HG03108 (cell line): ENCODE data around the gene FHL5.
A peak's percentile ranks its signal among the peaks of the same experiment; 100 is the strongest.
"Not testable (repeated sequence)": the region's sequence is repeated elsewhere in the genome, so short reads cannot be mapped to it uniquely, and the experiment has no call there.

ENCODE experiments used
- ATAC-seq: cut with Tn5 transposase; IDR thresholded peaks from one replicate; pipeline ENCODE4 v1.9.1; 2021; ENCODE audit warnings: moderate library complexity; ENCODE audit not compliant: unreplicated experiment

The FHL5 gene

GRCh38 chr6:96562886-96563285, at the start of gene FHL5:
Gene FHL5, plus strand, starts transcription at chr6:96563128. Its CDS starts 40,486 bp downstream, at chr6:96603614.
- no peak for ATAC-seq

- no peak for ATAC-seq
These were observed 42.5 kb upstream of the FHL5 start for GRCh38 chr6:96520171-96521115.

GRCh38 chr6:96521306-96521643, 41.7 kb upstream of the FHL5 start:
- ATAC-seq: peak; percentile 9

- peak; percentile 98 for ATAC-seq
These were observed 41.1 kb upstream of the FHL5 start, which contains the start of gene UFL1 for GRCh38 chr6:96521644-96522464. Gene UFL1, plus strand, starts transcription at chr6:96521806. Its CDS starts 68 bp downstream, at chr6:96521874.

GRCh38 chr6:96522465-96523009, 40.4 kb upstream of the FHL5 start:
- peak; percentile 28 for ATAC-seq

- no peak for ATAC-seq
These were observed 34.7 kb upstream of the FHL5 start for GRCh38 chr6:96528193-96528592.

- ATAC-seq: no peak
These were observed 30.5 kb upstream of the FHL5 start for GRCh38 chr6:96532399-96532798.

- ATAC-seq: no peak
These were observed 25.2 kb upstream of the FHL5 start for GRCh38 chr6:96537726-96538125.

- no peak for ATAC-seq
These were observed 20.2 kb upstream of the FHL5 start for GRCh38 chr6:96542702-96543101.

GRCh38 chr6:96545882-96546281, 17.0 kb upstream of the FHL5 start:
- ATAC-seq: no peak

GRCh38 chr6:96547654-96548053, 15.3 kb upstream of the FHL5 start:
- no peak for ATAC-seq

GRCh38 chr6:96554558-96554957, 8.4 kb upstream of the FHL5 start:
- no peak for ATAC-seq

GRCh38 chr6:96559740-96560139, 3.2 kb upstream of the FHL5 start:
- ATAC-seq: not testable (repeated sequence)

GRCh38 chr6:96563853-96564252, 925 bp downstream of the FHL5 start:
- peak; percentile 47 for ATAC-seq

GRCh38 chr6:96570053-96570452, 7.1 kb downstream of the FHL5 start:
- ATAC-seq: no peak

- no peak for ATAC-seq
These were observed 8.6 kb downstream of the FHL5 start for GRCh38 chr6:96571551-96571950.

- no peak for ATAC-seq
These were observed 12.4 kb downstream of the FHL5 start for GRCh38 chr6:96575359-96575758.

GRCh38 chr6:96576221-96576620, 13.3 kb downstream of the FHL5 start:
- ATAC-seq: no peak

GRCh38 chr6:96582021-96582420, 19.1 kb downstream of the FHL5 start:
- ATAC-seq: no peak

- no peak for ATAC-seq
These were observed 19.5 kb downstream of the FHL5 start for GRCh38 chr6:96582436-96582835.

- no peak for ATAC-seq
These were observed 41.5 kb downstream of the FHL5 start for GRCh38 chr6:96604420-96604819.
